Measurements from ENCODE around the gene STAB2. TPM values are rescaled to one million over a fixed set of nuclear protein-coding genes. Genes with fewer than 3 reads are reported as not detected.

STAB2 gene
- total and polyA plus RNA-seq, 2 of the 8 experiments (the other 6 are each of a cell fraction or from before 2014, with no cell fraction given), result not detected

GRCh38 chr12:103626498-103626897, 39.4 kb downstream of the STAB2 start:
- Histone ChIP-seq H3K79me2 (ENCODE audit: control insufficient read depth in 1 of 2, insufficient read depth in 2 of 2, low read length in 2 of 2) (no peaks in the 10 kb centered on the region), H2AK5ac (ENCODE audit: low read depth, low read length) (no peak overlapping the region), H3K23ac (ENCODE audit: insufficient read length) (no peak overlapping the region), H3K9me3 (ENCODE audit: insufficient read depth in 2 of 2, low read depth in 1 of 2, low read length in 1 of 2) (no peaks in the 10 kb centered on the region), H4K91ac (replicated peaks; ENCODE audit: insufficient read length, low read length) (no peak overlapping the region), H3K4ac (replicated peaks; ENCODE audit: insufficient read length, low read depth, low read length) (no peak overlapping the region), H3K14ac (ENCODE audit: insufficient read length) (no peak overlapping the region), H2BK5ac (ENCODE audit: low read depth, low read length) (no peak overlapping the region), H2BK12ac (ENCODE audit: low read depth, low read length) (no peak overlapping the region), H2BK20ac (ENCODE audit: low read length) (no peak overlapping the region), H2BK15ac (ENCODE audit: low read length) (no peak overlapping the region), H3K23me2 (ENCODE audit: low read depth, low read length) (no peaks in the 10 kb centered on the region), H3K56ac (replicated peaks; ENCODE audit: insufficient read length, low read depth, low read length) (no peak overlapping the region), H4K8ac (ENCODE audit: extremely low read depth, insufficient read depth, low read length) (no peak overlapping the region), H4K20me1 (replicated peaks in 1 of 2; ENCODE audit: control insufficient read depth in 1 of 2, insufficient read depth in 2 of 2, low read length in 2 of 2) (no peaks in the 10 kb centered on the region), H3K27me3 (replicated peaks in 1 of 4; ENCODE audit: control insufficient read depth in 3 of 4, extremely low read depth in 1 of 4, insufficient read depth in 3 of 4, low read length in 3 of 4) (no peaks in the 10 kb centered on the region), H2BK120ac (replicated peaks; ENCODE audit: low read depth, low read length) (no peak overlapping the region), H3K36me3 (ENCODE audit: control insufficient read depth in 2 of 4, insufficient read depth in 4 of 4, low read length in 3 of 4) (no peaks in the 10 kb centered on the region), H3K4me3 (ENCODE audit: extremely low read depth in 1 of 4, insufficient read depth in 2 of 4, low read depth in 3 of 4, low read length in 4 of 4) (no peak overlapping the region), H3K27ac (ENCODE audit: low read depth, low read length) (no peak overlapping the region), H3K9ac (replicated peaks in 1 of 4; ENCODE audit: extremely low read depth in 1 of 4, low read depth in 3 of 4, low read length in 3 of 4) (no peak overlapping the region), H4K5ac (ENCODE audit: insufficient read length, low read depth, low read length) (no peak overlapping the region), H3K4me1 (replicated peaks in 1 of 4; ENCODE audit: control insufficient read depth in 3 of 4, insufficient read depth in 4 of 4, low read length in 3 of 4) (no peaks in the 10 kb centered on the region), H3K18ac (ENCODE audit: extremely low read depth, low read length) (no peak overlapping the region), H3K79me1 (ENCODE audit: low read depth, low read length) (no peaks in the 10 kb centered on the region), H3K4me2 (ENCODE audit: insufficient read depth in 1 of 2, low read depth in 2 of 2, low read length in 2 of 2) (no peak overlapping the region), H2AFZ (ENCODE audit: low read length) (no peak overlapping the region)
- FAIRE-seq (no peak), DNase-seq (ENCODE audit: low read depth in 1 of 2, low spot score in 2 of 2) (no peak)
- ChIA-PET CTCF (ENCODE audit: partially characterized antibody) (interaction anchor here (0.7 to 2.9 kb wide), 6 partner anchors 9 to 248 kb away, joined by 3 to 11 read pairs (median 4); no protein-coding TSS in a partner anchor), POLR2A (ENCODE audit: partially characterized antibody) (no interaction called here)
- 92% methylated on average over 4 of the region's 4 CpGs; no CpG with 5 or more reads in 1 of the 2 experiments for WGBS, 2 experiments (ENCODE audit: extremely low coverage in 1 of 2, insufficient coverage in 1 of 2, insufficient read length in 1 of 2, insufficient replicate concordance in 2 of 2, low coverage in 1 of 2, low lambda C conversion rate in 2 of 2, missing lambda C conversion rate in 1 of 2)
- TF ChIP-seq, protein P1, sequence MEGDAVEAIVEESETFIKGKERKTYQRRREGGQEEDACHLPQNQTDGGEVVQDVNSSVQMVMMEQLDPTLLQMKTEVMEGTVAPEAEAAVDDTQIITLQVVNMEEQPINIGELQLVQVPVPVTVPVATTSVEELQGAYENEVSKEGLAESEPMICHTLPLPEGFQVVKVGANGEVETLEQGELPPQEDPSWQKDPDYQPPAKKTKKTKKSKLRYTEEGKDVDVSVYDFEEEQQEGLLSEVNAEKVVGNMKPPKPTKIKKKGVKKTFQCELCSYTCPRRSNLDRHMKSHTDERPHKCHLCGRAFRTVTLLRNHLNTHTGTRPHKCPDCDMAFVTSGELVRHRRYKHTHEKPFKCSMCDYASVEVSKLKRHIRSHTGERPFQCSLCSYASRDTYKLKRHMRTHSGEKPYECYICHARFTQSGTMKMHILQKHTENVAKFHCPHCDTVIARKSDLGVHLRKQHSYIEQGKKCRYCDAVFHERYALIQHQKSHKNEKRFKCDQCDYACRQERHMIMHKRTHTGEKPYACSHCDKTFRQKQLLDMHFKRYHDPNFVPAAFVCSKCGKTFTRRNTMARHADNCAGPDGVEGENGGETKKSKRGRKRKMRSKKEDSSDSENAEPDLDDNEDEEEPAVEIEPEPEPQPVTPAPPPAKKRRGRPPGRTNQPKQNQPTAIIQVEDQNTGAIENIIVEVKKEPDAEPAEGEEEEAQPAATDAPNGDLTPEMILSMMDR (IDR thresholded peaks at IDR 0.05; ENCODE audit: control extremely low read depth in 1 of 3, insufficient read depth in 1 of 3, low read depth in 1 of 3, low read length in 3 of 3), result peak; percentile 13 to 29 (median 22); a peak in 3 of 4 replicates
- no peak for TF ChIP-seq POLR2A (IDR thresholded peaks at IDR 0.05; ENCODE audit: control extremely low read depth in 1 of 2, low read depth in 2 of 2, low read length in 2 of 2)
- TF ChIP-seq BACH1 (IDR thresholded peaks at IDR 0.05; ENCODE audit: low read length), result peak; percentile 75; the same call in 1 of the 2 replicates
- no peak for TF ChIP-seq USF2 (IDR thresholded peaks at IDR 0.05; ENCODE audit: low read length)
- peak; percentile 50 to 56 for TF ChIP-seq RAD21 (IDR thresholded peaks at IDR 0.05 in 1 of 2, conservative IDR thresholded peaks at IDR 0.05 in 1 of 2; ENCODE audit: low read depth in 2 of 2, low read length in 2 of 2)
- TF ChIP-seq ASH2L (IDR thresholded peaks at IDR 0.05; ENCODE audit: low read length), result no peak
- TF ChIP-seq CEBPB (IDR thresholded peaks at IDR 0.05; ENCODE audit: low read depth, low read length), result no peak
- TF ChIP-seq CBX8 (IDR thresholded peaks at IDR 0.05; ENCODE audit: borderline replicate concordance, low read depth, low read length), result no peak
- peak; percentile 58; the same call in 1 of the 2 replicates for TF ChIP-seq MAFK (IDR thresholded peaks at IDR 0.05; ENCODE audit: low read depth, low read length)
